EL (cell line): Measurements from ENCODE around the gene MFNG.
A peak's percentile ranks its signal among the peaks of the same experiment; 100 is the strongest.

Source experiments
- DNase-seq: peaks from one replicate; pipeline ENCODE4 v3.0.0-alpha.2; 2016

MFNG gene

DNA sequence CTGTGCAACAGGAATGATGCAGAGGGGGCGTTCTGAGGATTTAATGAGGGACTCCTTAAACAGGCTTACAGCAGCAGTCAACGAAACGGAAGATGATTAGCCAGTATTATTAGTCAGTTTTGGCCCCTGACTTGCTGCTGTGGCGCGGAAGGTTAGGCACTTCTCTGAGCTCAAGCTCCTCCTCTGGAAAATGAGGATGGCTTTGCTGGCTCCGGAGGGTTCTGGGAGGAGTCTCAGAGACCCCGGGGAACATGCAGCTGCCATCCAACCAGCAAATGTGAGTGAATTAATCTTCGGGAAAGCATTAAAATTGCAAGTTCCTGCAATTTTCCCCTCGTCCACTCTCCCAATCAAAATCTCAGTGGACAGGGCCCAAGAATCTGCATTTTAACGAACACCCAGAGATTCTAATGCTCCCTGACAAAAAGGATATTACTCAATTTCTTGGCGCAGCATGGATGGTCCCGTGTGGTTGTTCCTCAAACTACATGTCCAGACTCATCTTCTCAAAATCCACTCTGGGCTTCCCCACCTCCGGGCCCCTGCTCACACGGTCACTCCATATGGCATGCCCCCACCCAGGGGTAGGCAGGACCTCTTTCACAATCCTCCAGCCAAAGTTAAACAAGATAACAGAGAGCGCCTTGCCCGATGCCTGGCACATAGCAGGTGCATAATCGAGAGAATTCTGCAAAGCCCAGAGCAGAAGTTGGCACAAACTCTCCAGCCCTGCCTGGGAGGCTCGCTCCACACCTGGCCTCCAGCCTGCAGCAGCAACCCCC lies 65.3 kb downstream of the MFNG start:
- DNase-seq, result peak; percentile 30

DNA sequence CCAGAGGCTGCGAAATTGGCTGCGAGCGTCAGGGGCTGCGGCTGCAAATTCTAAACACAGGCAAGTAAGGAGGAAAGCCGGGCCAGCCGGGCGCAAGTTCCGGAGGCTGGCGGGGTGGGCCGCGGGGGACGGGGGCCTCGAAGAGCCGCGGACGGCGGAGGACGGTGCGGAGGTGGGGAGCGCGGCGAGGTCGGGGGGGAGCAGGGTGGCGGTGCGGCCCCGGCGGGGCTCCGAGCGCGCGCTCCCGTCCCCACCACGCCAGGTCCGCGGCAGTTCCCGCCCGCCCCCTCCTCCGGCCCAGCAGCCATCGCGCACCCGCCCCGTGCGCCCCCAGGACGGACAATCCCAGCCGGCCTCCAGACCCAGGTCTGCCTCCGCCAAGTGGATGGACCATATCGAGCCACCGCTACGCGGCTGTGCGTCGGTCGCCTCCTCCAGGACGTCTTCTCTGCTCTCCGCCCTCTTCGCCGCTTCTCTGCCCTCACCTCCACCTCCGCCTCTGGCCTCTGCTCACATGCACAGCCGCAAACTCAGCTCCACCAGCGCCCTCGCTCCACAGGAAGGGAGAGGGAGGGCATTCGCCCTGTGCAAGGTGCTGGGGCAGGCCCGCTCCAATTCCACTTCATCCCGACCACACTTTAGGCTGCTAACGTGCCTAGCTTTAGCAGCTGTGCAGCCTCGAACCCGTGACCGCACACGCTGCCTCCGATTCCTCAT lies 66.1 kb downstream of the MFNG start:
- peak; percentile 25 for DNase-seq

DNA sequence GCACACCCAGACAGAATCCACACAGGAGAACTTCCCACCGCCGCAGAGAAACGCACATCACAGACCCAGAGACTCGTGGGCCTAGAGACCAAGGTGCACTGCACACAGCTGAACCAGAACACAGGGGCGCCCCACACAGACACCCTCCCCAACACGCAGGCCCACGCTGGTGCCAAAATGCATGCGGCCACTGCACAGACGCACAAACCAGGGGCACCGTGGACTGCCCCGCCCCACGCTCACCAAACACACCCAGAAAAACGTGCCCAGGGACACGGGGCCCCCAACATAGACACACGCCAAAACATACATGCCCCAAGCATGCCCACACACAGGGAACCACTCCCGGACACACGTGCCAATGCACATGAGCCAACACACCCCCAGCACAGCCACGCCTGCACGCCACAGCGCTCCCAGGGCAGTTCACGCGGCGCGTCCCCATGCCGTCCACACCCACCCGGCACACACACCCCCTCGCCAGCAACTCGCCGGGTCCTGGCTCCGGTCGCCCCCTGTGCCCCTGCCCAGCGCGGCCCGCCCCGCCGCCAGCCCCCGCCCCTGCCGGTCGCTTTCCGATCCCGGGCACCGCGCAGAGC lies 66.7 kb downstream of the MFNG start:
- no peak for DNase-seq
